HG03039 (cell line): ENCODE measurements around the gene CELF1.
"Not testable (repeated sequence)": the region's sequence is repeated elsewhere in the genome, so short reads cannot be mapped to it uniquely, and the experiment has no call there.

Source experiments
- ATAC-seq: cut with Tn5 transposase; IDR thresholded peaks from one replicate; pipeline ENCODE4 v1.9.1; 2021; ENCODE audit warnings: mild to moderate bottlenecking, moderate library complexity; ENCODE audit not compliant: unreplicated experiment

The CELF1 gene

GRCh38 chr11:47577460-47578041 lies 24.6 kb upstream of the CELF1 start:
- ATAC-seq, result no peak

- ATAC-seq, result no peak
These were observed 20.4 kb upstream of the CELF1 start for GRCh38 chr11:47573321-47573720.

- no peak for ATAC-seq
These were observed 19.9 kb upstream of the CELF1 start for GRCh38 chr11:47572715-47573255.

- no peak for ATAC-seq
These were observed 19.0 kb upstream of the CELF1 start for GRCh38 chr11:47571895-47572294.

GRCh38 chr11:47571357-47571729 lies 18.4 kb upstream of the CELF1 start:
- no peak for ATAC-seq

GRCh38 chr11:47570651-47571356 lies 17.9 kb upstream of the CELF1 start:
- no peak for ATAC-seq

GRCh38 chr11:47569646-47570045 lies 16.7 kb upstream of the CELF1 start:
- no peak for ATAC-seq

GRCh38 chr11:47566149-47566698 lies 13.3 kb upstream of the CELF1 start:
- ATAC-seq, result no peak

- peak; percentile 86 for ATAC-seq
These were observed 12.6 kb upstream of the CELF1 start, which contains the start of gene PTPMT1 for GRCh38 chr11:47565340-47566148. TSS of gene PTPMT1 (plus strand) at chr11:47565599. CDS start at chr11:47565623, 24 bp downstream.

- no peak for ATAC-seq
These were observed 12.0 kb upstream of the CELF1 start for GRCh38 chr11:47564933-47565339.

- not testable (repeated sequence) for ATAC-seq
These were observed 11.4 kb upstream of the CELF1 start for GRCh38 chr11:47564366-47564765.

- ATAC-seq, result not testable (repeated sequence)
These were observed 9.5 kb upstream of the CELF1 start for GRCh38 chr11:47562393-47562792.

GRCh38 chr11:47560426-47560825 lies 7.5 kb upstream of the CELF1 start:
- ATAC-seq, result no peak

- no peak for ATAC-seq
These were observed 5.8 kb upstream of the CELF1 start for GRCh38 chr11:47558695-47559094.

- ATAC-seq, result not testable (repeated sequence)
These were observed 4.1 kb upstream of the CELF1 start for GRCh38 chr11:47557004-47557403.

- peak; percentile 23 for ATAC-seq
These were observed 443 bp upstream of the CELF1 start for GRCh38 chr11:47553406-47553743.

- peak; percentile 7 for ATAC-seq
These were observed 821 bp downstream of the CELF1 start for GRCh38 chr11:47552056-47552565.

- no peak for ATAC-seq
These were observed 1.8 kb downstream of the CELF1 start for GRCh38 chr11:47551086-47551485.

GRCh38 chr11:47550288-47551047 lies 2.5 kb downstream of the CELF1 start:
- ATAC-seq, result no peak

- not testable (repeated sequence) for ATAC-seq
These were observed 6.7 kb downstream of the CELF1 start for GRCh38 chr11:47546274-47546673.
